SK-N-SH (cell line): Measurements from ENCODE around the gene USP17L28. TPM values are rescaled to one million over a fixed set of nuclear protein-coding genes. Genes with fewer than 3 reads are reported as not detected.
"Not testable (repeated sequence)": the region's sequence is repeated elsewhere in the genome, so short reads cannot be mapped to it uniquely, and the experiment has no call there.

ENCODE experiments used
- CTCF ChIA-PET: fragments of 300-600, 350-600 bp; formaldehyde crosslinking; extraction: SDS; loops from one replicate; lab custom pipeline; 2021; lab: Yijun Ruan, JAX
- POLR2A ChIA-PET: fragments of 350-600 bp; sonication (Branson Sonifier 250); formaldehyde crosslinking; extraction: SDS; loops from one replicate; lab custom pipeline; 2020; ENCODE audit warnings: antibody characterized with exemption, inconsistent platforms; lab: Yijun Ruan, JAX
- DNase-seq: peaks from one replicate; pipeline ENCODE4 v3.0.0; 2012
- H2AFZ ChIP-seq: fragments of 200-600 bp; sonication (generic); 2 replicates; pipeline ENCODE4 v1.8.1; 2016; ENCODE audit warnings: antibody characterized with exemption, mild to moderate bottlenecking, low read depth
- H3F3A ChIP-seq: fragments of 200-600 bp; sonication (generic); replicated peaks from 2 replicates; pipeline ENCODE3; 2016; ENCODE audit warnings: antibody characterized with exemption, mild to moderate bottlenecking; ENCODE audit not compliant: insufficient read depth
- H3K27ac ChIP-seq, 2 experiments: fragments of 200-500 bp in 1 of 2; fragments of 200-600 bp in 1 of 2; sonication (Bioruptor generic) in 1 of 2; sonication (generic), shearing (Covaris generic) in 1 of 2; 2 replicates each; pipeline versions ENCODE4 v1.5.1 to v1.6.1; 2014 to 2016; ENCODE audit warnings: low read depth in 2 of 2, inconsistent platforms in 1 of 2, low read length in 1 of 2, mild to moderate bottlenecking in 1 of 2, mixed read lengths in 1 of 2
- H3K27me3 ChIP-seq: fragments of 200-600 bp; sonication (generic), shearing (Covaris generic); 2 replicates; pipeline ENCODE4 v1.6.1; 2016; ENCODE audit warnings: mixed run types; ENCODE audit not compliant: insufficient read depth
- H3K36me3 ChIP-seq, 2 experiments: fragments of 200-500 bp in 1 of 2; fragments of 200-600 bp in 1 of 2; sonication (Bioruptor generic) in 1 of 2; sonication (generic) in 1 of 2; replicated peaks in 1 of 2; 2 replicates each; pipeline versions ENCODE3 to v1.5.1; 2014 to 2016; ENCODE audit warnings: low read length in 1 of 2, mild to moderate bottlenecking in 1 of 2; ENCODE audit not compliant: insufficient read depth in 2 of 2, control insufficient read depth in 1 of 2
- H3K4me1 ChIP-seq, 2 experiments: fragments of 200-500 bp in 1 of 2; fragments of 200-600 bp in 1 of 2; sonication (Bioruptor generic) in 1 of 2; sonication (generic), shearing (Covaris generic) in 1 of 2; 2 replicates each; pipeline versions ENCODE4 v1.5.1 to v1.6.1; 2014 to 2016; ENCODE audit warnings: low read depth in 1 of 2, low read length in 1 of 2, mixed run types in 1 of 2; ENCODE audit not compliant: insufficient read depth in 2 of 2, control insufficient read depth in 1 of 2
- H3K4me2 ChIP-seq: fragments of 200-600 bp; sonication (generic), shearing (Covaris generic); 2 replicates; pipeline ENCODE4 v1.6.1; 2017; ENCODE audit warnings: mixed run types
- H3K4me3 ChIP-seq, 2 experiments: fragments of 200-500 bp in 1 of 2; fragments of 200-600 bp in 1 of 2; sonication (Bioruptor generic) in 1 of 2; sonication (generic), shearing (Covaris generic) in 1 of 2; 2 replicates each; pipeline versions ENCODE4 v1.5.1 to v1.8.1; 2014 to 2016; ENCODE audit warnings: low read depth in 2 of 2, inconsistent platforms in 1 of 2, low read length in 1 of 2, mild to moderate bottlenecking in 1 of 2, mixed read lengths in 1 of 2, moderate library complexity in 1 of 2
- H3K79me2 ChIP-seq: fragments of 200-600 bp; sonication (generic); 2 replicates; pipeline ENCODE4 v1.8.1; 2017; ENCODE audit warnings: mild to moderate bottlenecking; ENCODE audit not compliant: insufficient read depth
- H3K9ac ChIP-seq: fragments of 200-600 bp; sonication (generic); 2 replicates; pipeline ENCODE4 v1.6.1; 2017; ENCODE audit warnings: mixed run types
- H3K9me2 ChIP-seq: fragments of 200-600 bp; sonication (generic); 2 replicates; pipeline ENCODE4 v1.6.1; 2017; ENCODE audit warnings: mixed run types
- H3K9me3 ChIP-seq: fragments of 200-600 bp; sonication (generic); 2 replicates; pipeline ENCODE4 v1.6.1; 2017; ENCODE audit warnings: mixed run types, mild to moderate bottlenecking, moderate library complexity
- H4K20me1 ChIP-seq: fragments of 200-600 bp; sonication (generic); 2 replicates; pipeline ENCODE4 v1.6.1; 2017; ENCODE audit warnings: mild to moderate bottlenecking, mixed run types; ENCODE audit not compliant: insufficient read depth
- MEF2A ChIP-seq: IDR thresholded peaks from 2 replicates; pipeline ENCODE4 v1.4.0; 2012; ENCODE audit warnings: low read depth, borderline replicate concordance
- RCOR1 ChIP-seq: fragments of 150-350 bp; IDR thresholded peaks from 2 replicates; pipeline ENCODE4 v1.6.1; 2017; ENCODE audit warnings: antibody characterized with exemption, low read length
- WGBS: methylation state at CpG from one replicate; pipeline ENCODE4 v1.1.6; 2017; ENCODE audit warnings: low lambda C conversion rate; 5-methylcytosine and 5-hydroxymethylcytosine counted together
- polyA plus RNA-seq, 3 experiments: library from polyadenylated mRNA; depleted of rRNA; stranded (reverse); fragments of >200 nt; gene quantifications; 2 replicates each; pipeline ENCODE4 v1.2.3, GENCODE V29; 2012
- TF ChIP-seq, protein P1 (sequence below): fragments of 200-600 bp; sonication (generic); IDR thresholded peaks from 2 replicates; pipeline ENCODE4 v1.6.1; 2017; ENCODE audit warnings: antibody characterized with exemption, mild to moderate bottlenecking, moderate library complexity
- TF ChIP-seq, protein P2 (sequence below): fragments of 150-350 bp; IDR thresholded peaks from 2 replicates; pipeline ENCODE4 v1.6.1; 2016; ENCODE audit warnings: mild to moderate bottlenecking, low read depth, low read length

The USP17L28 gene
- polyA plus RNA-seq, 1 of the 3 experiments (the other 2 are of a cell fraction) = not detected

DNA sequence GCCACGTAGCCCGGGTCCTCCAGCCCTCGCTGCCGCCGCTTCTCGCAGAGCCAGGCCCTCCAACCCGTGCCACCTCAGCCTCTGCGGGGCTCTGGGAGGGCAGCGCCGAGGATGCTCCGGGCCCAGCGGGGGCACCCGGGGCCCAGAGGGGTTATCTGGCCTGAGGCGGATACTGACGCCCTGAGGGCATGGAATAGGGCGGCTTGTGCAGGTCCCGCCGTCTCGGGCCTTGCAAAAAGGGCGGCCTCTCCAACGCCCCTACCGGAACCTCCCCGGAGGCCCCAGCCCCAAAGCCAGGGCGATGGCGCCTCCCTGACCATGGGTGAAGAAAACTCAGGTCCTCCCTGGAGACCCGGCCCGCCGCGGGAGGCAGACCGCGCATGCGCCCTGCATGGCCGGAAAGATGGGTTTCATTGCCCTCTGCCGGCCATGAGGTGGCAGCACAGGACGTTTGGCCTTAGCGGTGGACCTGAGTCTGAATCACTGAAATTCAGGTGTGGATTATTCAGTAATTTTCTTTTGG, 32.4 kb downstream of the USP17L28 start:
- H3K79me2 ChIP-seq, H4K20me1 ChIP-seq: not testable (repeated sequence)
- Histone ChIP-seq H3K4me3 (peak overlapping the region; percentile 47; a peak in 3 of 4 replicates), H3K9ac (peak overlapping the region; percentile 52), H3K4me2 (peak overlapping the region; percentile 74)
- CTCF ChIA-PET = interaction anchor here (1.0 kb wide), 1 partner anchor 380 kb away, joined by 3 read pairs; no protein-coding TSS in a partner anchor
- TF ChIP-seq, protein P1, sequence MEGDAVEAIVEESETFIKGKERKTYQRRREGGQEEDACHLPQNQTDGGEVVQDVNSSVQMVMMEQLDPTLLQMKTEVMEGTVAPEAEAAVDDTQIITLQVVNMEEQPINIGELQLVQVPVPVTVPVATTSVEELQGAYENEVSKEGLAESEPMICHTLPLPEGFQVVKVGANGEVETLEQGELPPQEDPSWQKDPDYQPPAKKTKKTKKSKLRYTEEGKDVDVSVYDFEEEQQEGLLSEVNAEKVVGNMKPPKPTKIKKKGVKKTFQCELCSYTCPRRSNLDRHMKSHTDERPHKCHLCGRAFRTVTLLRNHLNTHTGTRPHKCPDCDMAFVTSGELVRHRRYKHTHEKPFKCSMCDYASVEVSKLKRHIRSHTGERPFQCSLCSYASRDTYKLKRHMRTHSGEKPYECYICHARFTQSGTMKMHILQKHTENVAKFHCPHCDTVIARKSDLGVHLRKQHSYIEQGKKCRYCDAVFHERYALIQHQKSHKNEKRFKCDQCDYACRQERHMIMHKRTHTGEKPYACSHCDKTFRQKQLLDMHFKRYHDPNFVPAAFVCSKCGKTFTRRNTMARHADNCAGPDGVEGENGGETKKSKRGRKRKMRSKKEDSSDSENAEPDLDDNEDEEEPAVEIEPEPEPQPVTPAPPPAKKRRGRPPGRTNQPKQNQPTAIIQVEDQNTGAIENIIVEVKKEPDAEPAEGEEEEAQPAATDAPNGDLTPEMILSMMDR = peak; percentile 68
- TF ChIP-seq, all 33 proteins: peak for 1; not testable (repeated sequence) for 32
- peak; percentile 48 for DNase-seq
- H3K9me3 ChIP-seq, H3K36me3 ChIP-seq, H3K4me1 ChIP-seq, H3K27ac ChIP-seq, H3K27me3 ChIP-seq, POLR2A ChIA-PET, H3F3A ChIP-seq, H3K9me2 ChIP-seq: not testable (repeated sequence)
- peak overlapping the region; percentile 78 for H2AFZ ChIP-seq
- 2% methylated on average over 3 of the region's 36 CpGs for WGBS

DNA sequence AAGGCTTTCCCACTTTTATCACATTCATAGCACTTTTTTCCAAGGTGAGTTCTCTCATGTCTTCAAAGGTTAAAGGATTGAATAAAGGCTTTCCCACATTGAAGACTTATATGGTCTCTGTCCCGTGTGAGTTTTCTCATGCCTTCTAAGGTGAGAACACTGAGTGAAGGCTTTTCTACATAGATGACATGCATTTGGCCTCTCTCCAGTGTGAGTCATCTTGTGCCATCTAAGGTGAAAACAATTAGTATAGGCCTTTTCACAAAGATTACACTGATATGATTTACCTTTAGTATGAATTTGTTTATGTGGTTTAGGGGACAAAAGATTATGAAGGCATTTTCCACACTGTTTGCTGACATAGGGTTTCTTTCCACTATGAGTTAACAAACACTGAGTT, 35.4 kb downstream of the USP17L28 start:
- no peak for TF ChIP-seq MEF2A
- TF ChIP-seq RCOR1 = no peak
- TF ChIP-seq, protein P2, sequence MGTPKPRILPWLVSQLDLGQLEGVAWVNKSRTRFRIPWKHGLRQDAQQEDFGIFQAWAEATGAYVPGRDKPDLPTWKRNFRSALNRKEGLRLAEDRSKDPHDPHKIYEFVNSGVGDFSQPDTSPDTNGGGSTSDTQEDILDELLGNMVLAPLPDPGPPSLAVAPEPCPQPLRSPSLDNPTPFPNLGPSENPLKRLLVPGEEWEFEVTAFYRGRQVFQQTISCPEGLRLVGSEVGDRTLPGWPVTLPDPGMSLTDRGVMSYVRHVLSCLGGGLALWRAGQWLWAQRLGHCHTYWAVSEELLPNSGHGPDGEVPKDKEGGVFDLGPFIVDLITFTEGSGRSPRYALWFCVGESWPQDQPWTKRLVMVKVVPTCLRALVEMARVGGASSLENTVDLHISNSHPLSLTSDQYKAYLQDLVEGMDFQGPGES = no peak
- Histone ChIP-seq H3F3A (no peaks in the 10 kb centered on the region), H3K36me3 (no peaks in the 10 kb centered on the region), H4K20me1 (no peaks in the 10 kb centered on the region), H2AFZ (no peak overlapping the region), H3K4me1 (no peaks in the 10 kb centered on the region; a peak in 1 of 4 replicates), H3K4me2 (no peak overlapping the region), H3K9me3 (no peaks in the 10 kb centered on the region), H3K27ac (no peak overlapping the region), H3K79me2 (no peaks in the 10 kb centered on the region), H3K9ac (no peak overlapping the region), H3K27me3 (no peaks in the 10 kb centered on the region), H3K4me3 (no peak overlapping the region), H3K9me2 (no peaks in the 10 kb centered on the region)
- POLR2A ChIA-PET = no interaction called here
- DNase-seq = no peak
- WGBS = 0% methylated on average over 1 of the region's 1 CpG
- CTCF ChIA-PET = no interaction called here

DNA sequence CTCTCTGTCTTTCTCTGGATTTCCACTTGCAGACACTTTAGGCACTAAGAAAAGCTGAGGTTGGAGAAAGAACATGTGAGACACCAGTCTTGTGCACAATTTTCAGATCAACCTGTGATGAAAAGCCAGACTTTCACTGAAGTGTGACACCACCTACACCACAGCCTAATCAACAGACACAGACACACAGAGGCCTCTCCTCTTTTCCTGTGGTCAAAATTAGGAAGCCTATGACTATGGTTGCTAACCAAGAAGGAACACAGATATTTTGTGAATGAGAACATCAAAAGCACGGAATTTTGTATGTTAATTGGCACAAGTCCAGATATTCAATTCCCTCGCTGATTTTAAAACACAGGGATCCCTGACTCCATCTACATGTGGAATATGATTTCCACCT, 40.3 kb downstream of the USP17L28 start:
- H3K27me3 ChIP-seq, H3K27ac ChIP-seq, POLR2A ChIA-PET, H3K4me1 ChIP-seq, H3K9me2 ChIP-seq, H4K20me1 ChIP-seq, H3K79me2 ChIP-seq, CTCF ChIA-PET, H3K9ac ChIP-seq, H3K9me3 ChIP-seq, H3F3A ChIP-seq, H3K4me2 ChIP-seq, H3K36me3 ChIP-seq, DNase-seq, H3K4me3 ChIP-seq, H2AFZ ChIP-seq: not testable (repeated sequence)
- 0% methylated on average over 2 of the region's 2 CpGs for WGBS

Other genes starting within 250 kb of the USP17L28 start
- not detected in 2 replicates for gene FAM90A26, start 178.5 kb upstream of the USP17L28 start, polyA plus RNA-seq (2012; rRNA removed)
- gene USP17L10, start 138.2 kb upstream of the USP17L28 start, polyA plus RNA-seq (2012; rRNA removed) = not detected in 2 replicates
- gene USP17L11, start 133.5 kb upstream of the USP17L28 start, polyA plus RNA-seq (2012; rRNA removed) = not detected in 2 replicates
- gene USP17L12, start 128.7 kb upstream of the USP17L28 start, polyA plus RNA-seq (2012; rRNA removed) = not detected in 2 replicates
- not detected in 2 replicates for gene USP17L13, start 124.0 kb upstream of the USP17L28 start, polyA plus RNA-seq (2012; rRNA removed)
- gene USP17L15, start 114.5 kb upstream of the USP17L28 start, polyA plus RNA-seq (2012; rRNA removed) = not detected in 2 replicates
- not detected in 2 replicates for gene USP17L17, start 105.0 kb upstream of the USP17L28 start, polyA plus RNA-seq (2012; rRNA removed)
- not detected in 2 replicates for gene USP17L18, start 100.3 kb upstream of the USP17L28 start, polyA plus RNA-seq (2012; rRNA removed)
- not detected in 2 replicates for gene USP17L19, start 95.5 kb upstream of the USP17L28 start, polyA plus RNA-seq (2012; rRNA removed)
- gene USP17L20, start 90.8 kb upstream of the USP17L28 start, polyA plus RNA-seq (2012; rRNA removed) = not detected in 2 replicates
- not detected in 2 replicates for gene USP17L21, start 86.0 kb upstream of the USP17L28 start, polyA plus RNA-seq (2012; rRNA removed)
- gene USP17L22, start 81.3 kb upstream of the USP17L28 start, polyA plus RNA-seq (2012; rRNA removed) = not detected in 2 replicates
- not detected in 2 replicates for gene USP17L24, start 23.7 kb upstream of the USP17L28 start, polyA plus RNA-seq (2012; rRNA removed)
- gene USP17L25, start 19.0 kb upstream of the USP17L28 start, polyA plus RNA-seq (2012; rRNA removed) = not detected in 2 replicates
- not detected in 2 replicates for gene USP17L26, start 14.2 kb upstream of the USP17L28 start, polyA plus RNA-seq (2012; rRNA removed)
- not detected in 2 replicates for gene USP17L5, start 9.5 kb upstream of the USP17L28 start, polyA plus RNA-seq (2012; rRNA removed)
- not detected in 2 replicates for gene USP17L27, start 4.7 kb upstream of the USP17L28 start, polyA plus RNA-seq (2012; rRNA removed)
- gene USP17L29, start 4.7 kb downstream of the USP17L28 start, polyA plus RNA-seq (2012; rRNA removed) = not detected in 2 replicates
- gene USP17L30, start 14.2 kb downstream of the USP17L28 start, polyA plus RNA-seq (2012; rRNA removed) = not detected in 2 replicates
- gene DEFB131A, start 95.5 kb downstream of the USP17L28 start, polyA plus RNA-seq (2012; rRNA removed) = not detected in 2 replicates